DOHH2 (cell line): ENCODE measurements around the gene ERC2.

Experiments used
- H3F3A ChIP-seq: fragments of 200-600 bp; sonication (generic), shearing (Covaris generic); 2 replicates; pipeline ENCODE4 v1.6.0; 2016; ENCODE audit warnings: antibody characterized with exemption, mild to moderate bottlenecking; ENCODE audit not compliant: control insufficient read depth, insufficient read depth
- H3K27ac ChIP-seq: fragments of 200-600 bp; sonication (generic); 2 replicates; pipeline ENCODE4 v1.5.1; 2014; ENCODE audit warnings: low read depth, mild to moderate bottlenecking, low read length, moderate library complexity
- H3K27me3 ChIP-seq: fragments of 200-600 bp; sonication (generic); 2 replicates; pipeline ENCODE4 v1.6.1; 2014; ENCODE audit warnings: mild to moderate bottlenecking, low read length, mixed read lengths; ENCODE audit not compliant: control insufficient read depth
- H3K36me3 ChIP-seq: fragments of 200-600 bp; sonication (generic); 2 replicates; pipeline ENCODE4 v1.6.1; 2014; ENCODE audit warnings: mild to moderate bottlenecking, low read length, moderate library complexity, mixed read lengths; ENCODE audit not compliant: control insufficient read depth
- H3K4me1 ChIP-seq: fragments of 200-600 bp; sonication (generic); 2 replicates; pipeline ENCODE4 v1.6.1; 2014; ENCODE audit warnings: mild to moderate bottlenecking, low read length, mixed read lengths; ENCODE audit not compliant: control insufficient read depth
- H3K4me2 ChIP-seq: fragments of 200-600 bp; sonication (generic); 2 replicates; pipeline ENCODE4 v1.6.0; 2014; ENCODE audit warnings: mild to moderate bottlenecking, low read length, moderate library complexity
- H3K4me3 ChIP-seq: fragments of 200-600 bp; sonication (generic); 2 replicates; pipeline ENCODE4 v1.5.1; 2014; ENCODE audit warnings: mild to moderate bottlenecking, low read length, mixed read lengths
- H3K79me2 ChIP-seq: fragments of 200-600 bp; sonication (generic); 2 replicates; pipeline ENCODE4 v1.6.1; 2014; ENCODE audit warnings: mild to moderate bottlenecking, low read length, mixed read lengths; ENCODE audit not compliant: control insufficient read depth
- H3K9me2 ChIP-seq: fragments of 200-600 bp; sonication (generic); replicated peaks from 2 replicates; pipeline ENCODE4 v1.6.1; 2014; ENCODE audit warnings: mild to moderate bottlenecking, low read length, mixed read lengths; ENCODE audit not compliant: control insufficient read depth
- H3K9me3 ChIP-seq: fragments of 200-600 bp; sonication (generic); 2 replicates; pipeline ENCODE4 v1.6.1; 2014; ENCODE audit warnings: antibody characterized with exemption, low read length, mixed read lengths; ENCODE audit not compliant: control insufficient read depth, insufficient read depth
- H4K20me1 ChIP-seq: fragments of 200-600 bp; sonication (generic); 2 replicates; pipeline ENCODE4 v1.6.0; 2014; ENCODE audit warnings: low read depth, mild to moderate bottlenecking, antibody characterized with exemption, low read length, moderate library complexity; ENCODE audit not compliant: control insufficient read depth, insufficient read depth
- EZH2phosphoT487 ChIP-seq: fragments of 200-600 bp; sonication (generic); IDR thresholded peaks from 2 replicates; pipeline ENCODE4 v1.6.1; 2017; ENCODE audit warnings: borderline replicate concordance, mild to moderate bottlenecking, antibody characterized with exemption, low read length, moderate library complexity, mixed read lengths
- TF ChIP-seq, protein P1 (sequence below): fragments of 200-600 bp; sonication (generic); IDR thresholded peaks from one replicate; pipeline ENCODE4 v1.5.1; 2014; ENCODE audit warnings: antibody characterized with exemption, mild to moderate bottlenecking, low read depth, low read length; ENCODE audit not compliant: poor library complexity, severe bottlenecking

The ERC2 gene

DNA sequence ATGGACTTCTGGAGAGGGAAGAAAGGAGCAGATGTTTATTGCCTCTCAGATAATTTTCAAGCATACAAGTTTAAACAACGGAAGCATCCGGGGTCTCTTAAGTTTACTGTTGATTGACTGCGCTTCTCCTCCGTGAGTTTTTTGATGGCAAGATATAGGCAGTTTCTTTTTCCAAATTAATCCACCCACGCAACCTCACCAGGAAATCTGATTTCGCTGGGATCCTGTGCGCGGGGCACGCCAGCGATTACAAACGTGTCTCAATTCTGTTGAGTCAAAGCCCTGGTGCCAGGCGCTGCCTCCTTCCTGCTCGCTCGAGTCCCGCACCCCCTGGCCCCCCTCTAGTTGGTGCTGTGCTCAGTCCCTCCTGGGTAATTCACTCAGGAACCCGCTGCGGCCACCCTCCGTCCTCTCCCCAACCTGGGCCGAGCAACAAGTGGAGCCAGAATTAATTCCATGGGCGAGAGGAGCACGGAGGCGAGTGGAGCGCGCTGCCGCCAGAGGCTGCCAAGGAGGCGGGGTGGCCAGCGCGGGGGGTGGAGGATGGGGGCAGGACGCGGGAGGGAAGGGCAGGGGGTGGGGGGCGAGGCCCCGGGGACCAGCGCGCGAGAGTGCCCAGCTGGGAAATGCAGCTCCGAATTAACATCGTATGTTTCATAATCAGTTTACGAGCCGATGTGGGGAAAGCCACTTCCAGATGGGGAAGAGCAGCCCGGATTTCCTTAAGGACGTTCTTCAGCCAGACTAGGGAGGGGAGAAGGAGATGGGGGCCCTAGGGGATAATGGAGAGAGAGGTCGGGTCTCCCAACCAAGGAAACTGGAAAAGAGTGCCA is 987.1 kb downstream of the ERC2 start:
- no peak overlapping the region for H3K4me3 ChIP-seq
- no peaks in the 10 kb centered on the region for H3K9me3 ChIP-seq
- no peak overlapping the region for H3K4me2 ChIP-seq
- H3F3A ChIP-seq: no peaks in the 10 kb centered on the region
- H3K27me3 ChIP-seq: peaks cover 41% of the 10 kb centered on the region
- no peak for TF ChIP-seq EZH2phosphoT487
- TF ChIP-seq, protein P1, sequence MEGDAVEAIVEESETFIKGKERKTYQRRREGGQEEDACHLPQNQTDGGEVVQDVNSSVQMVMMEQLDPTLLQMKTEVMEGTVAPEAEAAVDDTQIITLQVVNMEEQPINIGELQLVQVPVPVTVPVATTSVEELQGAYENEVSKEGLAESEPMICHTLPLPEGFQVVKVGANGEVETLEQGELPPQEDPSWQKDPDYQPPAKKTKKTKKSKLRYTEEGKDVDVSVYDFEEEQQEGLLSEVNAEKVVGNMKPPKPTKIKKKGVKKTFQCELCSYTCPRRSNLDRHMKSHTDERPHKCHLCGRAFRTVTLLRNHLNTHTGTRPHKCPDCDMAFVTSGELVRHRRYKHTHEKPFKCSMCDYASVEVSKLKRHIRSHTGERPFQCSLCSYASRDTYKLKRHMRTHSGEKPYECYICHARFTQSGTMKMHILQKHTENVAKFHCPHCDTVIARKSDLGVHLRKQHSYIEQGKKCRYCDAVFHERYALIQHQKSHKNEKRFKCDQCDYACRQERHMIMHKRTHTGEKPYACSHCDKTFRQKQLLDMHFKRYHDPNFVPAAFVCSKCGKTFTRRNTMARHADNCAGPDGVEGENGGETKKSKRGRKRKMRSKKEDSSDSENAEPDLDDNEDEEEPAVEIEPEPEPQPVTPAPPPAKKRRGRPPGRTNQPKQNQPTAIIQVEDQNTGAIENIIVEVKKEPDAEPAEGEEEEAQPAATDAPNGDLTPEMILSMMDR: no peak
- H3K9me2 ChIP-seq: no peaks in the 10 kb centered on the region
- no peaks in the 10 kb centered on the region for H3K79me2 ChIP-seq
- H4K20me1 ChIP-seq: no peaks in the 10 kb centered on the region
- H3K4me1 ChIP-seq: no peaks in the 10 kb centered on the region
- no peak overlapping the region for H3K27ac ChIP-seq
- no peaks in the 10 kb centered on the region for H3K36me3 ChIP-seq

DNA sequence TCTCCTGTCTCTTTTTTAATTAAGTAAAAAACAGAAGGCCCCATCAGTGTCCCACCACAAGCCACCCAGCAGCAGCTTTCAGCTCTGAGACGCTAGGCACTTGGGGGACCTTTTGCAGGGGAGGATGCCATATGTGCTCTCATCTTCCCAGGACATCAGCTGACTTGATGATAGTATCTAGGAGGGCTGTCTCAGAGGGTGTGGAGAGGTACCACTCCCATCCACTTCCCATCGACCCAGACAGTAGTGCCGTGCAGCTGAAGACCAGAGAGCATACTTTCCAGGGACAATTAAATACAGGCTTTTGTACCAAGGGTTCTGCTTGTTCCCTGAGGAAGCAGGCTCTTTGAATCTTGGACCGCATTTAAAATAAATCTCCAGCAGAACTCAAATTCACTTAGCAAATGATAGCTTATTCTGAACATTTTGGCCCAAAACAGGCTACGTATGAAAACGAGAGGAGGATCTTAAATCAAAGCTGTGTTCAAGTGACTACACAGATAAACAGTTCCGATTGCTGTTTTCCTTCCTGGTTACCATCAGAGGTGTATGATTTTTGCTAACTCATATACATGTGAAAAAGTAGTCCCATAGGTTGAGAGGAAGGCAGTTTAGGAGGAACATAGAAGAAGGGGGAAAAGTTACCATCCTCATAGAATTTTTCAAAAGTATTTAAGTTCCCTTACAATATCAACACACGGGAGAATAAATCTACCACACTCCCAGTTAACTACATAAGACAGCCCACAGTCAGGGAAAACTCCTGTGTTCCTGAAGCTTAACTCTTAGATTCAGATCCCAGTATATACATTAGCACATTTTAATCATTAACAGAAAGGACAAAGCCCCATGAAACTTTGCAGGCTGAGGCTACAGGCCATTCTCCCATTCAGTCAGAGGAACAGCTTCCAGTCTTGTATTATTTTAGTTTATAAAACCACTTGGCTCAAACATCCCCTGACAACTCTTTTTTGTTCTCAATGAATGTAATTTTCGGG is 990.7 kb downstream of the ERC2 start:
- H3K79me2 ChIP-seq: no peaks in the 10 kb centered on the region
- H3K4me1 ChIP-seq: no peaks in the 10 kb centered on the region
- H3K27ac ChIP-seq: no peak overlapping the region
- H3K36me3 ChIP-seq: no peaks in the 10 kb centered on the region
- TF ChIP-seq, protein P1: no peak
- no peak for TF ChIP-seq EZH2phosphoT487
- no peaks in the 10 kb centered on the region for H3K9me2 ChIP-seq
- no peaks in the 10 kb centered on the region for H3F3A ChIP-seq
- H3K4me2 ChIP-seq: no peak overlapping the region
- H3K27me3 ChIP-seq: peaks cover 9% of the 10 kb centered on the region
- no peak overlapping the region for H3K4me3 ChIP-seq
- H4K20me1 ChIP-seq: no peaks in the 10 kb centered on the region
- no peaks in the 10 kb centered on the region for H3K9me3 ChIP-seq

DNA sequence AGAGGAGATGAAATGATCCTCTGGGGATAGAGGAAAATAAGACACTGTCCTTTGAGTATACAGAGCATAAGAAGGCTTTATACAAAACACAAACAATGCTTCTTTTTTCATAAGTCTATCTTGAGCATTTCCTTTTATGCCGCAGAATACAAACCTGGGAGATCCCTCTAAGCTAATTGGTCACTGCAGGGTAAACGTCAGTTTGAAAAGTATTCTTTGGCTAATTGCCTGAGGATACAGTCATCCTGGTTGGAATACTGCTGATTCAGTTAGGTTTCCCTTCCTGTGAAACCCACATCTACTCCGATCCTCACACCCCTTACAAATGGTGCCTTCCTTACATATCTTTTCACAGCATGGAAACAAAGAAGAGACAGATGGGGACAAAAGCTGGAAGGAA is 991.8 kb downstream of the ERC2 start:
- TF ChIP-seq, protein P1: no peak
- no peak for TF ChIP-seq EZH2phosphoT487
- H3K27ac ChIP-seq: no peak overlapping the region
- no peaks in the 10 kb centered on the region for H3K36me3 ChIP-seq
- no peaks in the 10 kb centered on the region for H3K9me2 ChIP-seq
- no peaks in the 10 kb centered on the region; the same call in 1 of the 2 replicates for H3K27me3 ChIP-seq
- no peaks in the 10 kb centered on the region for H3F3A ChIP-seq
- H3K79me2 ChIP-seq: no peaks in the 10 kb centered on the region
- H3K4me3 ChIP-seq: no peak overlapping the region
- no peak overlapping the region for H3K4me2 ChIP-seq
- no peaks in the 10 kb centered on the region for H4K20me1 ChIP-seq
- H3K4me1 ChIP-seq: no peaks in the 10 kb centered on the region
- no peaks in the 10 kb centered on the region for H3K9me3 ChIP-seq
